Activated naive CD4-positive, alpha-beta T cell treated with anti-CD3 and anti-CD28 coated beads, Interleukin-2, amount 50 U/mL, for 72 hours (primary cell): ENCODE results near the gene CUEDC2. TPM values are rescaled to one million over a fixed set of nuclear protein-coding genes. Genes with fewer than 3 reads are reported as not detected.

ENCODE experiments used
- ATAC-seq, 2 donors: fragments of 150-1000 bp; cut with Tn5 transposase; 2 replicates each; pipeline ENCODE4 v1.10.0; 2021; ENCODE audit warnings: mild to moderate bottlenecking in 2 of 2, moderate library complexity in 2 of 2
- DNase-seq, 2 donors: peaks; one replicate each; pipeline ENCODE4 v3.0.0; 2021 to 2022; ENCODE audit warnings: low spot score in 2 of 2
- H3K27ac Mint-ChIP-seq, 2 donors: one replicate each; pipeline ENCODE4 v1.8.0; 2022; ENCODE audit warnings: mild to moderate bottlenecking in 2 of 2, mixed read lengths in 2 of 2
- H3K36me3 Mint-ChIP-seq, 2 donors: one replicate each; pipeline ENCODE4 v1.8.0; 2022; ENCODE audit warnings: mixed read lengths in 2 of 2
- H3K9me3 Mint-ChIP-seq, 2 donors: one replicate each; pipeline ENCODE4 v1.8.0; 2022; ENCODE audit warnings: mixed read lengths in 2 of 2
- total RNA-seq, 2 donors: library from RNA; stranded (reverse); gene quantifications; one replicate each; pipeline ENCODE4 v1.2.3, GENCODE V29; 2022

Gene CUEDC2
- total RNA-seq, 2 donors from 2014 or later = 38.7 to 73.9 TPM

DNA sequence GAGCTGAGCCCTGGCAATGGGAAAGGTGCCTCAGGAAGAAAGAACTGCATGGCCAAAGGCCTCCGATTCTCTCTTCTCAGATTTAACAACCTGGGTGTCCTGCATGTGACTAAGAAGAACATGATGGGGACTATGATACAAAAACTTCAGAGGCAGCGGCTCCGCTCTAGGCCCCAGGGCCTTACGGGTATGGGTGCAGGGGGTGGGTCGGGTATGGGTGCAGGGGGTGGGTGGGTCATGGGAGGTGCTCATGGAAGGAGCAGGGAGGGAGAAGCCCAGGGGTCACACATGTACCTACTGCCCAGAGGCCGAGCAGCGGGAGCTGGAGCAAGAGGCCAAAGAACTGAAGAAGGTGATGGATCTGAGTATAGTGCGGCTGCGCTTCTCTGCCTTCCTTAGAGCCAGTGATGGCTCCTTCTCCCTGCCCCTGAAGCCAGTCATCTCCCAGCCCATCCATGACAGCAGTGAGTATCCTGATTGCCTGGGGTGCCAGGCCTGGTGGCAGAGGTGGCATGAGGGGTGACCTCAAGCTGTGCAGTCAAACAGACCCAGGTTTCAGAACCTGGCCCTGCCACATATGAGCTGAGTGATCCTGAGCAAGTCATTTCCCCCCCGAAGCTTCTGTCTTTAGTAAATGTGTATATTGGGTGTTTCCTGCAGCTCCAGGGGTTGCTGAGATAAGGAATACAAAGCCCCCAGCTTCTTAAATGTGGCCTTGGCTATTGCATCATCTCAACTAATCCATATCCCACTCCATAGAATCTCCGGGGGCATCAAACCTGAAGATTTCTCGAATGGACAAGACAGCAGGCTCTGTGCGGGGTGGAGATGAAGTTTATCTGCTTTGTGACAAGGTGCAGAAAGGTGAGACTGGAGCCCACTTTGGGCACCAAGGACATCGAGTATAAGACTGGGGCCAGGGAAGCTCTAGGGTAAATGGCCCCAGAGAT is 34.9 kb downstream of the CUEDC2 start:
- Mint-ChIP-seq H3K27ac (peak overlapping the region; percentile 86 to 97), H3K9me3 (no peaks in the 10 kb centered on the region), H3K36me3 (peaks cover 35 to 42% of the 10 kb centered on the region in 2 donors)
- ATAC-seq (no peak), DNase-seq (no peak)

DNA sequence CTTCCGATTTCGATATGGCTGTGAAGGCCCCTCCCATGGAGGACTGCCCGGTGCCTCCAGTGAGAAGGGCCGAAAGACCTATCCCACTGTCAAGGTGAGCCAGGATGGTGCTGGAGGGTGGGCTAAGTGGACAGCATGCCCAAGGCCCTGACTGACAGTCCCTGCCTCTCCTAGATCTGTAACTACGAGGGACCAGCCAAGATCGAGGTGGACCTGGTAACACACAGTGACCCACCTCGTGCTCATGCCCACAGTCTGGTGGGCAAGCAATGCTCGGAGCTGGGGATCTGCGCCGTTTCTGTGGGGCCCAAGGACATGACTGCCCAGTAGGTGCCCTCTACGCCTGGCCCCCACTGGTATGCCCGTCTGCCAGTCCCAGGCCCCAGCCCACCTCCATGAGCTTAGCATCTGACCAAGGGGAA is 35.6 kb downstream of the CUEDC2 start:
- Mint-ChIP-seq H3K9me3 (no peaks in the 10 kb centered on the region), H3K36me3 (peaks cover 35 to 42% of the 10 kb centered on the region in 2 donors), H3K27ac (peak overlapping the region; percentile 29 to 97)
- DNase-seq = no peak
- no peak for ATAC-seq

DNA sequence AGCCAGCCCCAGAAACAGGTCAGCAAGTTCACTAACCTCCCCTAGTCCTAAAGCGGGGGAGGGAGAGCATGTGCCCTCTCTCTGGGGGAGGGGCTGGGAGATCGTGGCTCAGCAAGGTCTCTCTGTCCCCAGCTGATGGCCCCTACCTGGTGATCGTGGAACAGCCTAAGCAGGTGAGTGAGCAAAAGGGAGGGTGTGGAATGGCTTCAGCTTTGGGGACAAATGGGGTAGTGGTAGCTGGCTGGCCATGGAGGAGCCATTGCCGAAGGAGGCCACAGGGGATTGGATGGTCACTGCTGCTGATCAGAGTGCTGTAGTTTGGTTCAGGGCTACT is 36.1 kb downstream of the CUEDC2 start:
- ATAC-seq = no peak
- Mint-ChIP-seq H3K27ac (peak overlapping the region; percentile 81 to 97), H3K9me3 (no peaks in the 10 kb centered on the region), H3K36me3 (peaks cover 35 to 42% of the 10 kb centered on the region in 2 donors)
- DNase-seq = no peak

DNA sequence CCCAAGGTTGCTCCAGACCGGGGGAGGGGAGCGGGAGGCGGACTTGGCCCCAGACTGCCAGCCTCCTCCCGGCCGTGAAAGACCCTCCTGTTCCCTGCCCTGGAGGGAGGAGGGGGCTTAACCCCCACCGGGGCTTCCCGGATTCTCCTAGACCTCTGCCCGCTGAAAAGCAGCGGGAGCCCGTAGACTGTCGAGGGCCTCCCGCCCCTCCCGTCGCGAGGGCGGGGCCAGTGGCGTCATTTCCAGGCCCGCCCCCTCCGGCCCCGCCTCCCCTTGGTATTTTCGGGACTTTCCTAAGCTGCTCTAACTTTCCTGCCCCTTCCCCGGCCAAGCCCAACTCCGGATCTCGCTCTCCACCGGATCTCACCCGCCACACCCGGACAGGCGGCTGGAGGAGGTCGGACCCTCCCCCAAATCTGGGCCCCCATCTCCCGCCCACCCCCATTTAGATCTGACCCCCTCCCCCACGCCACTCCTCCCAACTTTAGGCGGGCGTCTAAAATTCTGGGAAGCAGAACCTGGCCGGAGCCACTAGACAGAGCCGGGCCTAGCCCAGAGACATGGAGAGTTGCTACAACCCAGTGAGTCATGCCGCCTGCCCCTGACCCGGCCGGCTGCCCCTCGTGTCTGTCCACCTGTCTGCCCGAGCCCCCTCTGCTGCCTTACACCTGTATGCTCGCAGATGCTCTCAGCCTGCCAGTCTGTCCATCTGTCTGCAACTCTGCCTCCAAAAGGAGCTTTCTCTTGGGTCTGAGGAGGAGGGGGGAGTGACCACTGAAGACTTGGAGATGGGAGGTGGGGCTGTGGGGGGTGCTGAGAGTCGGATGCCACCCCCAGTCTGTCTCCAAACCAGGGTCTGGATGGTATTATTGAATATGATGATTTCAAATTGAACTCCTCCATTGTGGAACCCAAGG is 36.7 kb downstream of the CUEDC2 start, which contains the start of gene NFKB2:
Gene NFKB2, plus strand, starts transcription at position 306 of the 917 bp plus-strand sequence. Its CDS starts 255 bp downstream, at position 561.
- DNase-seq = peak; percentile 90 to 94

DNA sequence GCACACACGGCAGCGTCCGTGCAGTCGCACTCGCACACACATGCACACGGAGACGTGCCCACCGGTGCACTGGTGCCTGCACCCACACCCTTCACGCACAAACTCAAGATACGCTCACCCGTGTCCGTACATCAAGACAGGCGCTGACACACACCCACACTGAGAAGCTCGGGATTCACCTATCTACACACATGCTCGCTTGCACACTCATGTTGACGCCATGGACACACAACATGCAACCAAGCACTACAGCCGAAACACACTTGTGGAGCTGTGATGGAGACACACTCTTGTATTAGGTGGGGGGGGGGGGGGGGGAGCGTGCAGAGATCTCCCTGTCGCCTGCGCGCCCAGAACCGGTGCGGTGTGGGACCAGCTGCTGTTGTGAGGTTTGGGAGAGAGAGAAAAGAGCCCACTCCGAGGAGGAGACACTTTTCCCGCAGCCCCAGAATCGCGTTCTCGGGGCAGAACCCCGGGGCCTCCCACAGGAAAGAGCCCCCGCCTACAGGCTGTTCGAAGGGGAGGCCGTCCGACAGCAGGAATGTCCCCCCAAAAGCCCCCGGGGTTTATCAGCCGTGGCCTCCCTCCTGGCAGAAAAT is 37.5 kb downstream of the CUEDC2 start:
- Mint-ChIP-seq H3K9me3 (no peaks in the 10 kb centered on the region), H3K36me3 (peaks cover 35 to 36% of the 10 kb centered on the region in 2 donors), H3K27ac (peak overlapping the region; percentile 97)
- DNase-seq (peak in 1 of 2 donors; percentile 42), ATAC-seq (peak; percentile 24 to 33)

More for the DNA sequence above, 36.7 kb downstream of the CUEDC2 start, which contains the start of gene NFKB2:
- H3K9me3 Mint-ChIP-seq = no peaks in the 10 kb centered on the region
- H3K36me3 Mint-ChIP-seq = peaks cover 35 to 42% of the 10 kb centered on the region in 2 donors
- ATAC-seq = peak; percentile 38 to 42
- peak within 1 kb of the TSS; percentile 97 for H3K27ac Mint-ChIP-seq

DNA sequence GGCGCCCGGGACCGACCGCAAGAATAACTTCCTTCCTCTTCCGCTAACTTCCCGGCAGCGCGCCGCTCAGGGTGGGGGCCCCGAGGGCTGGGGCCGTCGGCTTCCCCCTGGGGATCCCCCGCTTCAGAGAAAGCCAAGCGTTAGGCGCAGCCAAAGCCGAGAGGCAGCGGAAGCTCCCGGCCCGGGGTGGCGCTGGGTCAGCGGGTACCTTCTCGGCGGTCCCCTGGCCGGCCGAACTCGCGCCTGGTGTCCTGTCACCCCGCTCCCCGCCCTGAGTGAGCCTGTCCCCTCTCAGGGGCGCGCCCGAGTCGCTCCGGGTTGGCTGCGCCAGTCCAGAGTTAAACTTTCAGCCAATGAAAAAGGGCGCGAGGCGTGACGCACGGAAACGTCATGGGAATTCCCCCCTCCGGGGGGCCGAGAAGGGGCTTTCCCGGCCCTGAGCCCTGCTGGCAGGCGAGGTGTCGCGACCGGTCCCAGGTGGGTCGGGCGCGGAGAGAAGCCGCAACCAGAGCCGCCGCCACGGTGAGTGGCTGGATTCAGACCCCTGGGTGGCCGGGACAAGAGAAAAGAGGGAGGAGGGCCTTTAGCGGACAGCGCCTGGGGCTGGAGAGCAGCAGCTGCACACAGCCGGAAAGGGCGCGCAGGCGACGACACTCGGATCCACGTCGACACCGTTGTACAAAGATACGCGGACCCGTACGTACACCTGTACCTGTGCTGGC is 38.1 kb downstream of the CUEDC2 start:
- DNase-seq (peak; percentile 98 to 100), ATAC-seq (peak; percentile 88 to 89)
- H3K27ac Mint-ChIP-seq = peak overlapping the region; percentile 97
- no peaks in the 10 kb centered on the region for H3K9me3 Mint-ChIP-seq
- H3K36me3 Mint-ChIP-seq = peaks cover 35 to 36% of the 10 kb centered on the region in 2 donors

DNA sequence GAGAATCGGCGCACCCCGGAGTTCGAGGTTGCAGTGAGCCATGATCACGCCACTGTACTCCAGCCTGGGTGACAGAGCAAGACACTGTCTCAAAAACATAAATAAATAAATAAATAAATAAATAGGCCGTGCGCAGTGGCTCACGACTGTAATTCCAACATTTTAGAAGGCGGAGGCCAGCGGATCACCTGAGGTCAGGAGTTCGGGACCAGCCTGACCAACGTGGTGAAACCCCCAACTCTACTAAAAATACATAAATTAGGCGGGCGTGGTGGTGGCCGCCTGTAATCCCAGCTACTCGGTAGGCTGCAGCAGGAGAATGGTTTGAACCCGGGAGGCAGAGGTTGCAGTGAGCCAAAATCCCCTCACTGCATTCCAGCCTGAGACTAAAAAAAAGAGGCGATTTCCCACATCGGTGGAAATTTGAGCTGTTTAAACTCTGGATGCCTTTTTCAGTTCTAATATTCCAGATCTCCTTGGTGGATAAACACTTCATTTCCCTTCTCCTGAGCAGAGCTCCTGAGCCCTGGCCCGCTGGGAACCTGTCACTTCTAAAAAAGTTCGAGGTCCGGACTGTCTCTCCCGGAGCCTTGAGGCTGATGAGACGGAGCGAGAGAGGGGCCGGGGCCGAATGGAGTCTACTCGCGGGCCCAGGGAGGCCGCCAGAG is 38.8 kb downstream of the CUEDC2 start:
- peak overlapping the region; percentile 96 to 97 for H3K27ac Mint-ChIP-seq
- H3K36me3 Mint-ChIP-seq = peaks cover 32 to 33% of the 10 kb centered on the region in 2 donors
- H3K9me3 Mint-ChIP-seq = no peaks in the 10 kb centered on the region
- ATAC-seq = no peak
- DNase-seq = no peak

DNA sequence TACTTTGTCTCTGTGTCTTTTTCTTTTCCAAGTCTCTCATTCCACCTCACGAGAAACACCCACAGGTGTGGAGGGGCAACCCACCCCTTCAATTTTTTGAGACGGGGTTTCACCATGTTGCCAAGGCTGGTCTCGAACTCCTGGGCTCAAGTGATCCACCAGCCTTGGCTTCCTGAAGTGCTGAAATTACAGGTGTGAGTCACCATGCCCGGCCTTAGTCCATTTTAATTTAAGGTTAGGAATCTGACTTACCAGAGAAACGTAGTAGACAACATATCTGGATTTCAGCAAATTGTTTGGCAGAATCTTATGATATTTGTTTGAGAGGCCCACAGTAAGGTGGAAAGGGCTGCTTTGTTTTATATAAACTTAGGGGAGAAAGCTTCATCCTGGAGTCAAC is 40.1 kb downstream of the CUEDC2 start:
- no peak for DNase-seq
- Mint-ChIP-seq H3K27ac (no peak overlapping the region), H3K36me3 (peaks cover 20 to 23% of the 10 kb centered on the region in 2 donors), H3K9me3 (no peaks in the 10 kb centered on the region)
- no peak for ATAC-seq

DNA sequence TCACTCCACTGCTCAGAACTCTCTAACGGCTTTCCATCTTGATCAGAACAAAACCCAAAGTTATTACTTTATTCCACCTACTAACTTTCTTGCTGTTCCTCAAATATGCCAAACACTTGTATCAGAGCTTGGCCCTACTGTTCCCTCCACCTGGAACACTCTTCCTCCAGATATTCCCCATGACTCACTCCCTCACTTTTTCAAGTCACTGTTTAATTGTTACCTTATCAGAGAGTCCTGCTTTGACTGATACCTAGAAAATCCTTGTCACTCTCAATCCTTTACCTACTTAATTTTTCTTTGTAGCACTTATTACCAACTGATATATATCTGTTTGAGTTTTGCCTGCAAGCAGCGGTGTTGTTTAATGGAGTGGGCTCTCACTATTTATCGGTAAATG is 42.5 kb downstream of the CUEDC2 start:
- Mint-ChIP-seq H3K27ac (no peak overlapping the region), H3K9me3 (no peaks in the 10 kb centered on the region), H3K36me3 (peaks cover 6% of the 10 kb centered on the region in 2 donors)
- no peak for ATAC-seq
- DNase-seq = no peak

DNA sequence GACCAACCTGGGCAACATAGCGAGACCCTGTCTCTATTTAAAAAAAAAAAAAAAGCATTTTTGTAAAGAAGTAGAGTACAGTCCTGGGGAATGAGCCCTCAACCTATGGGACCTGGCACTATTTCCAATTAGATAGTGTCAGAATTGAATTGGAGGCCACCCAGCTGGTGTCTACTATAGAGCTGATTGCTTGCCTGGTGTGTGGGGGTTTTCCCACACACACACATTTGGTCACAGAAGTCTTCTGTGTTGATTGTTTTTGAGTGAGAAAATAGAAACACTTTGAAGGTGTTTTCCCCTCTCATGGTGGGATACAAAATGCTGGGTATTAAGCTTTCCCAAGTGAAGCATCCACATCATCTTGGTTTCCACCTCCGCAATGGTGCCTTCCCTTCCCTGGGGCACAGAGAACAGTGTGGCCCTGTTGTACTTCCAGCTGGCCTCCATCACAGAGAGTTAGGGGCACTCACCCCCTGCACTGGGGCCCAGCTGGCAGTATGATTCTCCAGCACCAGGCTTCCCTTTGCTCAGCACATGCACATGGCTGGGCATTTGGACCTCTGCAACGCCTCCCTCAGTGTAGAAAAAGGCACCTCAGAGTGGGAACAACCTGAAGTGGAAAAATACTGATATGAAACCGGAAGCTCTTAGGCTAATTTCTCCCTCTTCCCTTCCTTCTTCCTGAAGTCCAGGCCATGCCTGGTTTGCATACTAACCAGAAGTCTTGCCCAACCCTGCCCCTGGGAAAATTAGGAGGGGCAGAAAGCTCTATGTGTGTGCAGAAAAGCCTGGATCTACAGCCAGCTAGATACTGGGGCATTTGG is 47.6 kb downstream of the CUEDC2 start:
- peak overlapping the region in 1 of 2 donors; percentile 57 for H3K27ac Mint-ChIP-seq
- ATAC-seq (no peak), DNase-seq (no peak)
- no peaks in the 10 kb centered on the region for H3K36me3 Mint-ChIP-seq
- H3K9me3 Mint-ChIP-seq = no peaks in the 10 kb centered on the region

DNA sequence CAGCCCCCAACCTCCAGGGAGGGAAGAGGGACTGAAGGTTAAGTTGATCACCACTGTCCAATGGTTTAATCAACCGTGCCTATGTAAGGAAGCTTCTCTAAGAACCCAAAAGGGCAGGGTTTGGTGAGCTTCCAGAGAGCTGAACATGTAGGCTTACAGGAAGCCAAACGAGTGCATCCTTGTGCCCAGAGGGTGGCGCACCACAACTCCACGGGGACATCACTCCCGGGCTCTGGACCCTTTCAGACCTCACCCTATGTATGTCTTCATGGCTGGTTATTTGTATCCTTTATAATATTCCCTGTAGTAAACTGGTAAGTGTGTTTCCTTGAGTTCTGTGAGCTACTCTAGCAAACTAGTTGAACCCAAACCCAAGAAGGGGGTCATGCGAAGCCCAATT is 48.3 kb downstream of the CUEDC2 start:
- ATAC-seq (peak in 1 of 2 donors; percentile 42), DNase-seq (no peak)
- H3K36me3 Mint-ChIP-seq = no peaks in the 10 kb centered on the region
- no peak overlapping the region for H3K27ac Mint-ChIP-seq
- no peaks in the 10 kb centered on the region for H3K9me3 Mint-ChIP-seq

DNA sequence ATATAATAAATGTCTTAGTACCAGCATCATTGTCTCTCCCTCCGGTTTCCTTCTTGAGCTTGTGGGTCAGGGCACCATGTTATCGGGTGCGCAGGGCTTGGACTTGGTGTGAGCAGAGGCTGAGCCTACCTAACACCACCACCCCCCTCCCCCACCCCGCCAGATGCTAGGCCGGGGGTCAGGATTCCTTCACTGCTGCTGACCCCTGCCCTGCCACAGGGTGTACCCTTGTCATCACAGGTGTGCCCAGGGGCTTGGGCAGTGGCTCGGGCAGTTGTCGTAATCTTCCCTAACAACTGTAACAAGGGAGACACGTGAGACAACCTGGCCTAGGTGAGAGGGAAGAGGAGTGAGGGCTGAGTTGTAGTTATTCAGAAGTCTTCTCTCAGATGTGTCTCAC is 49.5 kb downstream of the CUEDC2 start:
- ATAC-seq = no peak
- Mint-ChIP-seq H3K36me3 (no peaks in the 10 kb centered on the region), H3K27ac (no peak overlapping the region), H3K9me3 (no peaks in the 10 kb centered on the region)
- no peak for DNase-seq

DNA sequence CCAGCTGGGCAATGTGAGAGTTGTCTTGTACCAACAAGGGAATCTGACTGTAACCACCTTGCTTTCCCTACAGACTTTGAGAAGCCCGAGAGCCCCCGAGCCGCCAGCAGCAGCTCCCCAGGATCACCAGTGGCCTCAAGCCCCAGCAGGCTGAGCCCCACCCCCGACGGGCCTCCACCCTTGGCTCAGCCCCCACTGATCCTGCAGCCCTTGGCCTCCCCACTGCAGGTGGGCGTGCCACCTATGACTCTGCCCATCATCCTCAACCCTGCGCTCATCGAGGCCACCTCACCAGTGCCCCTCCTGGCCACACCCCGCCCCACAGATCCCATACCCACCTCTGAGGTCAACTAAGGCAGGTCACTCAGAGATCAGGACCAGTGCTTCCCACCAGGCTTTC is 50.4 kb downstream of the CUEDC2 start:
- Mint-ChIP-seq H3K27ac (peak overlapping the region in 1 of 2 donors; percentile 18), H3K36me3 (no peaks in the 10 kb centered on the region), H3K9me3 (no peaks in the 10 kb centered on the region)
- no peak for ATAC-seq
- DNase-seq = no peak

DNA sequence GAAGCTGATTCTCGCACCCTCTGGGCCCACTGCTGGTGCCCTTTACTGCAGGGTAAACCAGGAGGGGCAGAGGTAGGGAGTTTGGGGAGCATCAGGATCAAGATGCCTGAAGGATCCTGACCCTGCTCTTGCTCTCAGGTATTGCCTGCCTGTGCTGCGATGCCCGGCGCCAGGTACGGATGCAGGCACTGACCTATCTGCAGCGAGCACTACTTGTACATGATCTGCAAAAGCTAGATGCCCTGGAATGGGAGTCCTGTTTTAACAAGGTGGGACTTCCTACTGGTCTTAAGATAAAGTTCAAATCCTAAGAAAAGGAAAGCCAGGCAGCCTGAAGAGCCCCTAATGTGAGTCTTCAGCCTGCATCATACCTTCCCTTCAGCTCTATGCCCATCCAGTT is 53.0 kb downstream of the CUEDC2 start:
- Mint-ChIP-seq H3K36me3 (peaks cover 0 to 7% of the 10 kb centered on the region in 2 donors), H3K9me3 (no peaks in the 10 kb centered on the region), H3K27ac (no peak overlapping the region)
- ATAC-seq (no peak), DNase-seq (no peak)

DNA sequence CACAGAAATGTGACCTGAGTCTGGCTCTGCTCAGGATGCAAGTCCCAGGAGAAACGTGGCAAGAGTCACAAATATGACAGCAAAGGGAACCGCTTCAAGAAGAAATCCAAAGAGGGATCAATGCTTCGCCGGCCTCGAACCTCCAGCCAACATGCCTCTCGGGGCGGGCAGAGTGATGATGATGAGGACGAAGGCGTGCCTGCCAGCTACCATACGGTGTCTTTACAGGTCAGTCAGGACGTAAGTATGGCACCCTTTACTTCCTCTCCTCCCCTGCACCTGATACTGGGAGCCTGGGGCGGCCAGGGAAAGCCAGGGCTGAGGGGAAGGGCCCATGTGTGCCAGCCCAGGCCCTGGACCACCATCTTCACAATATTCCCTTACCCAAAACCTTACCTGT is 55.5 kb downstream of the CUEDC2 start:
- H3K36me3 Mint-ChIP-seq = peaks cover 0 to 7% of the 10 kb centered on the region in 2 donors
- DNase-seq (no peak), ATAC-seq (no peak)
- H3K27ac Mint-ChIP-seq = no peak overlapping the region
- H3K9me3 Mint-ChIP-seq = no peaks in the 10 kb centered on the region
